Retinal pigment epithelial cell (primary cell): Measurements from ENCODE around the gene CNGA3.
"Not testable (repeated sequence)": the region's sequence is repeated elsewhere in the genome, so short reads cannot be mapped to it uniquely, and the experiment has no call there.

Experiments used
- DNase-seq: peaks from one replicate; pipeline ENCODE4 v3.0.0-alpha.2; 2010; ENCODE audit warnings: low read depth
- H3K4me3 ChIP-seq: 2 replicates; pipeline ENCODE4 v1.5.1; 2011; ENCODE audit warnings: mild to moderate bottlenecking, low read length, control low read depth, moderate library complexity
- CTCF ChIP-seq: conservative IDR thresholded peaks from 2 replicates; pipeline ENCODE4 v1.5.1; 2011; ENCODE audit warnings: low read depth, low read length, control low read depth, inconsistent platforms

The CNGA3 gene

GRCh38 chr2:98399140-98399539, 52.9 kb downstream of the CNGA3 start:
- no peak overlapping the region for H3K4me3 ChIP-seq
- TF ChIP-seq CTCF = no peak
- DNase-seq = no peak

GRCh38 chr2:98403878-98404277, 57.6 kb downstream of the CNGA3 start:
- H3K4me3 ChIP-seq = no peak overlapping the region
- no peak for DNase-seq
- no peak for TF ChIP-seq CTCF

- DNase-seq = no peak
- TF ChIP-seq CTCF = no peak
- H3K4me3 ChIP-seq = no peak overlapping the region
Observed at GRCh38 chr2:98404556-98405250, 58.4 kb downstream of the CNGA3 start.

GRCh38 chr2:98405301-98405700, 59.0 kb downstream of the CNGA3 start:
- TF ChIP-seq CTCF = no peak
- no peak for DNase-seq
- no peak overlapping the region for H3K4me3 ChIP-seq

GRCh38 chr2:98408155-98408554, 61.9 kb downstream of the CNGA3 start:
- TF ChIP-seq CTCF = no peak
- no peak for DNase-seq
- no peak overlapping the region for H3K4me3 ChIP-seq

- DNase-seq = peak; percentile 44
- TF ChIP-seq CTCF = peak; percentile 80
- no peak overlapping the region for H3K4me3 ChIP-seq
Observed at GRCh38 chr2:98412751-98413458, 66.6 kb downstream of the CNGA3 start.

GRCh38 chr2:98414246-98414645, 68.0 kb downstream of the CNGA3 start:
- DNase-seq, H3K4me3 ChIP-seq: not testable (repeated sequence)

GRCh38 chr2:98415719-98416248, 69.5 kb downstream of the CNGA3 start:
- DNase-seq, H3K4me3 ChIP-seq: not testable (repeated sequence)
